GM12872 (cell line): ENCODE measurements around the gene SALL1.

ENCODE experiments used
- CTCF ChIP-seq: IDR thresholded peaks from 3 replicates; pipeline ENCODE4 v1.5.1; 2011; ENCODE audit warnings: low read depth, mild to moderate bottlenecking, low read length, moderate library complexity; ENCODE audit not compliant: insufficient read depth

The SALL1 gene

GRCh38 chr16:51146256-51146924 is 4.7 kb downstream of the SALL1 start:
- TF ChIP-seq CTCF = no peak

GRCh38 chr16:51144203-51144602 is 6.9 kb downstream of the SALL1 start:
- no peak for TF ChIP-seq CTCF

- no peak for TF ChIP-seq CTCF
Observed at GRCh38 chr16:51143196-51143977, 7.7 kb downstream of the SALL1 start.

GRCh38 chr16:51141541-51141940 is 9.5 kb downstream of the SALL1 start:
- TF ChIP-seq CTCF = no peak

- no peak for TF ChIP-seq CTCF
Observed at GRCh38 chr16:51141106-51141505, 10.0 kb downstream of the SALL1 start.

- no peak for TF ChIP-seq CTCF
Observed at GRCh38 chr16:51140112-51140511, 11.0 kb downstream of the SALL1 start.

- TF ChIP-seq CTCF = no peak
Observed at GRCh38 chr16:51139568-51139967, 11.5 kb downstream of the SALL1 start.
